ENCODE data around the gene RACK1.

DNA sequence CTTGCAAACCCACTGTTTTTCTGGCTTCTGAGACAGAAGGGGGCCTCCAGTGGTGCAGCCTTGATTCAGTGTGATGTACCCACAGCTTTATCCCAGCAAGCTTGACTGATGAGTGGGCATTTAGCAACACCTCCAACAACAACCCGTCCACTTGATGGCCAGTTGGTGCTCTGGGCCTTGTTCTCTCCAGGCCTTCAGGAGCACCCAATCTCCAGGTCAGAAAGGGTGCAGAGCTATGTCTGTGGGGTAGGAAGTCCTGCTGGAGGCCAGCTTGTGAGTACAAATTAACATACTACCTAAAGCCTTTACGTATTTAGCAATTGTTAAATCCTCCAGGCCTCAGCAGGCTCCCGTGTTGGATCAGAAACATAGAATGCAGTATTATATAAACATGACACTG is 27.4 kb upstream of the RACK1 start:
- TF ChIP-seq CTCF (IDR thresholded peaks at IDR 0.05) (no peak), EZH2 (IDR thresholded peaks at IDR 0.05) (no peak)

Measured in neural progenitor cell (in vitro differentiated cells).